LoVo (cell line): ENCODE results near the gene OGFOD1.

Experiments used
- DNase-seq: peaks from one replicate; pipeline ENCODE4 v3.0.0-alpha.2; 2016; ENCODE audit warnings: low spot score

The OGFOD1 gene

GRCh38 chr16:56428091-56428490, 23.3 kb upstream of the OGFOD1 start:
- DNase-seq = no peak

GRCh38 chr16:56436258-56436657, 15.1 kb upstream of the OGFOD1 start:
- no peak for DNase-seq

GRCh38 chr16:56438038-56438437, 13.3 kb upstream of the OGFOD1 start:
- no peak for DNase-seq

- no peak for DNase-seq
These were observed 4.1 kb upstream of the OGFOD1 start for GRCh38 chr16:56447286-56447685.

- no peak for DNase-seq
These were observed 3.3 kb upstream of the OGFOD1 start for GRCh38 chr16:56448005-56448404.

- DNase-seq = no peak
These were observed 924 bp upstream of the OGFOD1 start for GRCh38 chr16:56450275-56450985.

- DNase-seq = peak; percentile 27
These were observed 667 bp downstream of the OGFOD1 start for GRCh38 chr16:56451753-56452689.

GRCh38 chr16:56457927-56458470, 6.6 kb downstream of the OGFOD1 start:
- DNase-seq = no peak

- DNase-seq = no peak
These were observed 8.7 kb downstream of the OGFOD1 start for GRCh38 chr16:56460101-56460500.

GRCh38 chr16:56462064-56462796, 10.9 kb downstream of the OGFOD1 start:
- DNase-seq = no peak

GRCh38 chr16:56463153-56463552, 11.8 kb downstream of the OGFOD1 start:
- no peak for DNase-seq

- no peak for DNase-seq
These were observed 15.0 kb downstream of the OGFOD1 start for GRCh38 chr16:56466344-56466743.

- DNase-seq = no peak
These were observed 17.4 kb downstream of the OGFOD1 start for GRCh38 chr16:56468800-56469199.

- DNase-seq = no peak
These were observed 18.4 kb downstream of the OGFOD1 start for GRCh38 chr16:56469748-56470147.

GRCh38 chr16:56470232-56470631, 18.9 kb downstream of the OGFOD1 start:
- DNase-seq = no peak

GRCh38 chr16:56470666-56471065, 19.3 kb downstream of the OGFOD1 start:
- DNase-seq = no peak

GRCh38 chr16:56475201-56475600, 23.8 kb downstream of the OGFOD1 start:
- DNase-seq = no peak

- peak; percentile 30 for DNase-seq
These were observed 25.9 kb downstream of the OGFOD1 start for GRCh38 chr16:56477096-56477878.

- DNase-seq = no peak
These were observed 27.1 kb downstream of the OGFOD1 start for GRCh38 chr16:56478281-56479049.

- DNase-seq = no peak
These were observed 28.1 kb downstream of the OGFOD1 start for GRCh38 chr16:56479469-56479868.
